Measurements from ENCODE around the gene PIEZO1.
"Not testable (repeated sequence)": the region's sequence is repeated elsewhere in the genome, so short reads cannot be mapped to it uniquely, and the experiment has no call there.

PIEZO1 gene, protein sequence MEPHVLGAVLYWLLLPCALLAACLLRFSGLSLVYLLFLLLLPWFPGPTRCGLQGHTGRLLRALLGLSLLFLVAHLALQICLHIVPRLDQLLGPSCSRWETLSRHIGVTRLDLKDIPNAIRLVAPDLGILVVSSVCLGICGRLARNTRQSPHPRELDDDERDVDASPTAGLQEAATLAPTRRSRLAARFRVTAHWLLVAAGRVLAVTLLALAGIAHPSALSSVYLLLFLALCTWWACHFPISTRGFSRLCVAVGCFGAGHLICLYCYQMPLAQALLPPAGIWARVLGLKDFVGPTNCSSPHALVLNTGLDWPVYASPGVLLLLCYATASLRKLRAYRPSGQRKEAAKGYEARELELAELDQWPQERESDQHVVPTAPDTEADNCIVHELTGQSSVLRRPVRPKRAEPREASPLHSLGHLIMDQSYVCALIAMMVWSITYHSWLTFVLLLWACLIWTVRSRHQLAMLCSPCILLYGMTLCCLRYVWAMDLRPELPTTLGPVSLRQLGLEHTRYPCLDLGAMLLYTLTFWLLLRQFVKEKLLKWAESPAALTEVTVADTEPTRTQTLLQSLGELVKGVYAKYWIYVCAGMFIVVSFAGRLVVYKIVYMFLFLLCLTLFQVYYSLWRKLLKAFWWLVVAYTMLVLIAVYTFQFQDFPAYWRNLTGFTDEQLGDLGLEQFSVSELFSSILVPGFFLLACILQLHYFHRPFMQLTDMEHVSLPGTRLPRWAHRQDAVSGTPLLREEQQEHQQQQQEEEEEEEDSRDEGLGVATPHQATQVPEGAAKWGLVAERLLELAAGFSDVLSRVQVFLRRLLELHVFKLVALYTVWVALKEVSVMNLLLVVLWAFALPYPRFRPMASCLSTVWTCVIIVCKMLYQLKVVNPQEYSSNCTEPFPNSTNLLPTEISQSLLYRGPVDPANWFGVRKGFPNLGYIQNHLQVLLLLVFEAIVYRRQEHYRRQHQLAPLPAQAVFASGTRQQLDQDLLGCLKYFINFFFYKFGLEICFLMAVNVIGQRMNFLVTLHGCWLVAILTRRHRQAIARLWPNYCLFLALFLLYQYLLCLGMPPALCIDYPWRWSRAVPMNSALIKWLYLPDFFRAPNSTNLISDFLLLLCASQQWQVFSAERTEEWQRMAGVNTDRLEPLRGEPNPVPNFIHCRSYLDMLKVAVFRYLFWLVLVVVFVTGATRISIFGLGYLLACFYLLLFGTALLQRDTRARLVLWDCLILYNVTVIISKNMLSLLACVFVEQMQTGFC (N-terminal part only)

DNA sequence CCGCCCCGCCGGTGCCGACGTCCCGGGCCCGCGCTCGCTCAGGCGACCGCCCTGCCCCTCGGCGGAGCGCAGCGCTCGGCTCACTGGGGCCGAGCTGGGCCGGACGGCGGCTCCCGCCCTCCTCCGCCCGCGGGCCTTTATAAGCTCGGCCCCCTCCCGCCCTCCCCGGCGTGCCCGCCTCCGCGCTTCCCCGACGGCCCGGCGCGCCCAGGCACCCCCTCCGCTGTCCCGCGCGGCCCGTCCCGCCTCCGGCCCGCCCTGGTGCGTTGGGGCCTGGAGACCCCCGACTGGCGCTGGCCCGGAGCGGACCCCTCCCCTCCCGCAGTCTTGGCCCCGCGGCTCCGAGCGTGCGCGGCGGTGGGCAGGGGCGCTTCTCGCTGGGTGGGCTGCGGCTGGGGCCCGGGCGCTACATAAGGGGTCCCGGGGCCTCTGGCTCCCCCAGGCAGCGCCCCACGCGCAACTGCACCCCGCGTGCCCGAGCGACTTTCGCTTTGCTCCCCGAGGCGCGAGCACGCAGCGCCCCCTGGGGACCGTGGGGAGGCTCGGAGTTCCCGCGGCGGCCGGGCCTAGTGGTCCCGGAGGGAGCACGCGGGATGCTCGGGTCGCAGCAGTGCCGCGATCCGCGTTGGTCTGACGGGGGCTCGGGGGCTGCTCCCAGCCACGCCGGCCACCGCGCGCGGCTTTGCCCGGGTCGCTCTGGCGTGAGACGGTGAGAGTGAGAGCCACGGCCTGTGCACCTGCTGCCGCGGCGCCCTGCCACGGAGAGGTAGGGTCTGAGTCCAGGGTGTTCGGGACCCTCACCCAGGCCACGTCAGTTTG, at the start of gene PIEZO1:
PIEZO1 (minus strand) TSS at position 115 of the 819 bp plus-strand sequence. CDS start 256 bp downstream, outside the sequence.
- peak; percentile 72 to 79 for DNase-seq (ENCODE audit: low read depth in 2 of 2)

DNA sequence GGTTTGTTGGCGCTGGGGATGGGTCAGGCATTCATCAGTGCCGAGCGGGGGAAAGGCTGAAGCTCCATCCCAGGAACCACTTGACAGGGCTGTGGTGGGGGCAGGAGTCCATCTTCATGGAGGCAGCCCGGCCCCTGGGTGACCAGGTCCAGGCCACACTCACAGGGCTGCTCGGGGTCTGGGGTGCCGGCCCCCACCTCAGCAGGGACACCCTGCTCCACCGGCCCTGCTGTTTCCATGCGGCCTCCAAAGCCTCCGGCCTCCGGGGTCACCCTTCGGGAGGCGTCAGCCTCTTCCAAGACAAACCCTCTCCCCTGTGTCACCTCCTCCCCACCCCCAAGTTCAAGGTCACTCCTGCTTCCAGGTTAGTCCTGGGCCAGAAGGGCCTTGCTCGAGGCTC, 49.6 kb upstream of the PIEZO1 start:
- no peak for DNase-seq (ENCODE audit: low read depth in 2 of 2)

DNA sequence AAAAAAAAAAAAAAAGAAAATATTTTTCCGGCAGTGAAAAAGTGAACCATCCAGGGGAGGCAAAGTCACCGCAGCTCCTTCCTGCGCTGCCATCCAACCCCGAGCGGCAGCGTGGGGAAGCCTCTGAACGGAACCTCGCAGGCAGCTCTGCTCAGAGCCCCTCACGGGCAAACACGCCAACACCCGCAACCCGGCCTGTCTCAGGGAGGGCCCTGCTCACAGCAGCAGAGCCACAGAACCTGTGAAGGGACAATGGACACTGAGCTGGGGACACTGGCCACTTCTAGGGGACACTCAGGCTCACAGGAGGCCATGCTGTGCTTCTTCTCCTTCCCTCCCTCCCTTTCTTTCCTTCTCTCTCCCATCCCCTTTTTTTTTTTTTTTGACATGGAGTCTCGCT, 48.1 kb upstream of the PIEZO1 start:
- no peak for DNase-seq (ENCODE audit: low read depth in 2 of 2)

DNA sequence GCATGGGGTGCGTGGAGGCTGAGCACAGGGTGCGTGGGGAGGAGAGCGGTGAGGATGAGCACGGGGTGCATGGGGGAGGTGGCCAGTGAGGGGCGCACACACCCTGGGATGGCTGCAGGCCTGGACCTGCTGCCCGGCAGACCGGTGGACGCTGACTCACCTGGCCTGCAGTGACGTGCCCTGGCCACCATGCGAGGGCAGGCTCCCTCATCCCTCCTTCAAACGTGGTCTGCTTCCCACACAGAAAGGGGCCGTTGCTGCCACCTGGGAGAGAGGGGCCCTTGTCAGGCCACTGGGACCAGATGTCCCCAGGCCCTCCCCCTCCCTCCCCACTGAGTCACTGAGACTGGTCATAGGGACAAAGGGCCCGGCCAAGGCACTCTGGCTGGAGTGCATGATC, 46.8 kb upstream of the PIEZO1 start:
- no peak for DNase-seq (ENCODE audit: low read depth in 2 of 2)

DNA sequence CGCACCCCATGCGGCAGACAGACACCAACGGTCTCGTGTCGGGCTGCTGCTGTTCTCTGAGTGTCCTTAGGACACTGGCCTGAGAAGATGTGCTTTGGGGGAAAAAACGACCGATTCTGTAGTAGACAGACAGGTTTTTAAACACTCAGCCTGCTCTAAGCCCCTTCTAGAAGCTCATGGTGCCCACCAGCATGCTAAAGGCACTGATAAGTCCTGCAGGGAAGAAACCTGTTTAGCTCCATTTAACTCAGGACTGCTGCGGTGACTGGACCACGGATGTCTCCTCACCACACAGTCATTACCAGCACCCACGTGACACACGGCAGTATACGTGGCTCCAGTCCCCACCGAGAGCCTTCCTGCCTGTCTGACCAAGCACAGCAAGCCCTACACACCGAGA, 45.8 kb upstream of the PIEZO1 start:
- DNase-seq (ENCODE audit: low read depth in 2 of 2), result no peak

DNA sequence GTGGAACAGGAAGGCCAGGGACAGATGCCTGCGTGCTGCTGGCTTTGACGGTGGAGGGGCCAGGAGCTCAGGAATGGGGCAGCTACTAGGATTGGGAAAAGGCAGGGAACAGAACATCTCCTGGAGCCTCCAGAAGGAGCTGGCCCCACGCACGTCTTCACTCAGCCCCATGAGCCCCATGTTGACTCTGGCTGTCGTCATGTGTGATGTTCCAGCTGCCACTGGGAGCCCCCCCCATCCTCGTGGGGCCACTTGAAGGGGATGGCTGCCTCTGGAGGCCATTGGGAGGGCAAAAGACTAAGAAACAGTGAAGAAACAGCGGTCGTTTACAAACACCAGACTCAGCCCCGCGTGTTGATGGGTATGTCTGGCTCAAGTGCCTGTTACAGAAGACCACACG, 45.2 kb upstream of the PIEZO1 start:
- DNase-seq (ENCODE audit: low read depth in 2 of 2), result no peak

DNA sequence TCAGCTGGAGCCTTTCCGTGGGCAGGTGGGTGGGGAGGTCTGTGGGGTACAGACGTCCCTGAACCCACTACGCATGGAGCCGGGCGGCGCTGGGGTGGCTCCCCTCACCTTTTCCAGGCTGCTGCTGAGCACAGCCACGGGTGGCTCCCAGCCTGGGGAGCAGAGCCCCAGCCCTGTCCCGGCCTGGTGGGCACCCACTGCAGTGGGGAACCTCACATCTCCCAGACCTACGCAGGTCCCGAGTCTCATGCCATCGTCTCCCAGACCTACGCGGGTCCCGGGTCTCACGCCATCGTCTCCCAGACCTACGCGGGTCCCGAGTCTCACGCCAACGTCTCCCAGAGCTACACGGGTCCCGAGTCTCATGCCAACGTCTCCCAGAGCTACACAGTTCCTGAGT, 43.7 kb upstream of the PIEZO1 start:
- DNase-seq (ENCODE audit: low read depth in 2 of 2), result no peak

DNA sequence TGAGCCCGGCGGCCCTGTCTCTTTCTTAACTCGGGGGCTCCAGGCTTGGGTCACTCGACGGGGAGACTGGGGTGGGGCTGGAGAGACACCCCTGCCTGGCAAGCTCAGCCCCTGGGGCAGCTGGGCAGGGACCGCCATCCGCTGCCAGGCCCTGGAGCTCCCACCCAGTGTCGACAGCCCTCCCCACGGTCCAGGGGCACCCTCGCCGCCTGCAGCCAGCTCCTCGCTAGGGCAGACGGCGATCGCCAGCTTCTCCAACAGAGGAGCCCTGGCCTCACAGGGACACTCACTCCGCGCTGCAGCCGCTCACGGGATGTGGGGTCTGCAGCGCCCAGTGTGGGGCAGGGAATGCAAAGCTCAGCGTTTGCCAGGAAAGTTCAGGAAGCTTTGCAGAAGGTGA, 42.7 kb upstream of the PIEZO1 start:
- no peak for DNase-seq (ENCODE audit: low read depth in 2 of 2)

DNA sequence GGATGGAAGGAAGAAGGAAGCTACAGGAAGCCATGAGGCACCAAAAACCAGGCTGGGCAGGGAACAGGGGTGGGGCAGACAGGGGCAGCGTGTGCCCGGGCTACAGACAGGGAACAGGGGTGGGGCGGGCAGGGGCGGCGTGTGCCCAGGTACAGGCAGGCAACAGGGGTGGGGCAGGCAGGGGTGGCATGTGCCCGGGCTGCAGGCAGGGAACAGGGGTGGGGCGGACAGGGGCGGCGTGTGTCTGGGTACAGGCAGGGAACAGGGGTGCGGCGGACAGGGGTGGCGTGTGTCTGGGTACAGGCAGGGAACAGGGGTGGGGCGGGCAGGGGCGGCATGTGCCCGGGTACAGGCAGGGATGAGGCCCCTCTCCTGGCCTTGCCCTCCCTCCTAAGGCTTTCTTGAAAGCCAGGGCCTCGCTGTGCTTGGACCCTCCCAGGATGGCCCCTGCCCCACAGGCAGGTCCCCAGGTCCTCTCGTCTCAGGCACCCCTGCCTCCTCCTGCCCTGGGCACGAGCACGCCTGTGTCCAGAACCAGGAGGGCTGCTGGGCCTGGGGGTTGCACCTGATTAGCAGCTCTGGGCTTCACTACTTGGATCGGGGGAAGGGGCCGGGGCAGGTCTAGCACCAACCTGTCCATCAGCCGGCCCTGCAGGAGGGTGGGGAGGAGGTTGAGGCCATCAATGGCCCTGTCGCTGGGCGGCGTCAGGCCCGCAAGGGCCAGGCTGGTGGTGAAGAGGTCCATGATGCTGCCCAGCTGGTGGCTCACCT, 41.2 kb upstream of the PIEZO1 start:
- DNase-seq (ENCODE audit: low read depth in 2 of 2), result no peak

DNA sequence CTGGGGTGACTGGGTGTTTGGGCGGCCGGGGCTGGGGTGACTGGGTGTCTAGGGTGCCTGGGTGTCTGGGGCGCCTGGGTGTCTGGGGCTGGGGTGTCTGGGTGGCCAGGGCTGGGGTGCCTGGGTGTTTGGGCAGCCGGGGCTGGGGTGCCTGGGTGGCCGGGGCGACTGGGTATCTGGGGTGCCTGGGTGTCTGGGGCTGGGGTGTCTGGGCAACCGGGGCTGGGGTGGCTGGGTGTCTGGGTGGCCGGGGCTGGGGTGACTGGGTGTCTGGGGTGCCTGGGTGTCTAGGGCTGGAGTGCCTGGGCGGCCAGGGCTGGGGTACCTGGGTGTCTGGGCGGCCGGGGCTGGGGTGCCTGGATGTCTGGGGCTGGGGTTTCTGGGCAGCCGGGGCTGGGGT, 40.1 kb upstream of the PIEZO1 start:
- no peak for DNase-seq (ENCODE audit: low read depth in 2 of 2)

DNA sequence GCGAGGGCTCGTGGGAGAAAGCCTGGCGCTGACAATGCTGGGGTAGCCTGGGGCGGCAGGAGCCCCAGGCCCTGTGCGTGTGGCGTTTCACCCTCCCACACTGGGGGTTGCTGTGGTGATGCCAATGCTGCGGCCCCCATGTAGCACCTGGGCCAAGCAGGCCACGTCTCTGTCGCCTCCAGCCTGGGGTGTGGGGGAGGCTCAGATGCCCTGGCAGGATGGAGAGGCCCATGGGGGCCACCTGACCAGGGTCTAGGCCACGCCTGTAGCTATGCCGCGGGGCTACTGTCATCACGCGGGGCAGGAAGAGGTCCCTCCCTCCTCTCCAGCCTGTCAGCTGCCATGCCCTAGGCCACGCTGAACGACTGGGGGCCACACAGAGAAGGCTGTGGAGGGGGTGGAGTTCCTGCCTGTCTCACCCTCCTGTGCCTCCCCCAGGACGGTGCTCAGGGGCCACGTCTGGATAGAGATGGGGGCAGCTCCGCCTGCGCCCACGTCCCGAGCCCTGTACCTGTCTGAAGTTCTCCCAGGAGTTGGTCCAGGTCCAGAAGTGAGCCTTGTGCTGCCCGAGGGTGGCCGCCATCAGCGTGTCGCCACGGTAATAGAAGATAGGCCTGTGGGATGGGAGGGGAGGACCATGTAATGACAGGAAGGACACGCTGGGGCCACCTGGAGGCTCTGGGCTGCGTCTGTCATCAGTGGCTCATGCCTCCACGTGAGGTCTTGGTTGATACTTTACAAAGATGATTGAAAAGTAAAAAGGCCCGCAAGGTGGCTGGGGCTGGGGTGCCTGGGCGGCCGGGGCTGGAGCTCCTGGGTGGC, 39.4 kb upstream of the PIEZO1 start:
- DNase-seq (ENCODE audit: low read depth in 2 of 2), result no peak

DNA sequence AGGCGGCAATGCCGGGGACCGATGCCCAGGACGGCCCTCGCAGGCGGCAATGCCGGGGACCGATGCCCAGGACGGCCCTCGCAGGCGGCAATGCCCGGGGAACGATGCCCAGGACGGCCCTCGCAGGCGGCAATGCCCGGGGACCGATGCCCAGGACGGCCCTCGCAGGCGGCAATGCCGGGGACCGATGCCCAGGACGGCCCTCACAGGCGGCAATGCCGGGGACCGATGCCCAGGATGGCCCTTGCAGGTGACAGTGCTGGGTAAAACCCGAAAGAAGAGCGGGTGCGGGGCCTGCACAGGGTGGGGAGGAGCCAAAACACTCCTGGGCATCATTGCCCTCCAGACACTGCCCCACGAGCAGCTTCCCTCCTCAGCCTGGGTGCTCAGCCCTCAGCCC, 38.6 kb upstream of the PIEZO1 start:
- not testable (repeated sequence) for DNase-seq (ENCODE audit: low read depth in 2 of 2)

DNA sequence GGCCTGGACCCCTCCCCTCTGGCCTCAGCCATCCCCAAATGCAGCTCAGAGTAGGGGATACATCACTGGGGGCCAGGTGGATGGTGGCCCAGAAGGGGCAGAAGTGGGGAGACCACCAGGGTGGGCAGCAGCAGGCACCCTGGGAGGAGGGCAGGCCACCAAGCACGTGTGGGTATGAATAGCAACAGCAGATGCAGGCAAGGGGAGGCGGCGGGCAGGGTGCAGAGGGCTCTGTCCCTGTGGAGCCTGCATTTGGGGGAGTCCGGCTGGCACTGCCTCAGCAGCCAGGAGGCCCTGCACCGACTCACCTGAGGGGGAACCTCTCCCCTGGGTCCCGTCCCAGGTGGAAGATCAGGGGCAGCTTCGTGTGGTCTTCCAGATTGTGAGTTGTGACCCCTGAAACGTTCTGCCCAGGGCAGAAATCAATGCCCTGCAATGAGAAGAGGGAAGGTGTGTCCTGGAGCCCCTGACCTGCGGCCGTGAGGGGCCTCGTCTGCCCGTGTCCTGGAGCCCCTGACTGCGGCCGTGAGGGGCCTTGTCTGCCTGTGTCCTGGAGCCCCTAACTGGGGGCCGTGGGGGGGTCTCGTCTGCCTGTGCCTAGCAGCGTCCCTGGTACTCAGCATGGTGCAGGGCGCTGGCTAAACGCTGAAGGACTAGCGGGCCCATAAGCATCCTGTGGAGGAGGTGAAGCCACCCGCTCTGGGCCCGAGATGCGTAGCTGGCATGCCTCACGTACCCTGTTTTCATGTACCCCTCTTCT, 37.4 kb upstream of the PIEZO1 start:
- no peak for DNase-seq (ENCODE audit: low read depth in 2 of 2)

DNA sequence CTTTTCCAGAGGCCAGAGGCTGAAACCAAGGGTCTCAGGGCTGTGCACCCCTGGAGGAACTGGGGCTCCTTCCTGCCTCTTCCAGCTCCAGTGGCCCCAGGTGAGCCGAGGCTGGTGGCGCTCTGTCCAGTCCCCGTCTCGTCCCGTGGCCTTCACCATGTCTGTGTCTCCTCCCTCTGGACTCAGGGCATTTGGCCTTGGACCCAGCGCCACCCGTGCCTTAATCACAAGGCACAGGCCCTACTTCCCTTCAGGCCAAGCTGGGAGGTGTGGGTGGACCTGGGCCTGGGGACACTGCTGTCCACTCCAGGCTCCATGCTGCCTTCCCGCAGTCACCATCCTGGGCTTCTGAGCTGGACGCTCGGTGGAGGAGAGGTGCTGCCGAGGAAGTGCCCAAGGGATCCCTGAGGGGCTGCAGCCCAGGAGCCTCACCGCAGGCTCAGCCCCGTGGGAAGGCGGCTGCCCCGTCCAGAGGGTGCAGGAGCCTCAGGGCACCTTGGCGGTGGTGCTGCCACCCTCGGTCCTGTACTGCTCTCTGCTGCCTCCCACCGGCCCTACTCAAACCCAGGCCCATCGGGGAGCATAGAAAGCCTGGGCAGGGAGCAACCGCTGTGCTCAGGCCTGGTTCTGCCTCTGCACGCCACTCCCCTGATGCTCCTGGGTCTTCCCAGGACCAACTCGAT, 36.3 kb upstream of the PIEZO1 start:
- no peak for DNase-seq (ENCODE audit: low read depth in 2 of 2)

DNA sequence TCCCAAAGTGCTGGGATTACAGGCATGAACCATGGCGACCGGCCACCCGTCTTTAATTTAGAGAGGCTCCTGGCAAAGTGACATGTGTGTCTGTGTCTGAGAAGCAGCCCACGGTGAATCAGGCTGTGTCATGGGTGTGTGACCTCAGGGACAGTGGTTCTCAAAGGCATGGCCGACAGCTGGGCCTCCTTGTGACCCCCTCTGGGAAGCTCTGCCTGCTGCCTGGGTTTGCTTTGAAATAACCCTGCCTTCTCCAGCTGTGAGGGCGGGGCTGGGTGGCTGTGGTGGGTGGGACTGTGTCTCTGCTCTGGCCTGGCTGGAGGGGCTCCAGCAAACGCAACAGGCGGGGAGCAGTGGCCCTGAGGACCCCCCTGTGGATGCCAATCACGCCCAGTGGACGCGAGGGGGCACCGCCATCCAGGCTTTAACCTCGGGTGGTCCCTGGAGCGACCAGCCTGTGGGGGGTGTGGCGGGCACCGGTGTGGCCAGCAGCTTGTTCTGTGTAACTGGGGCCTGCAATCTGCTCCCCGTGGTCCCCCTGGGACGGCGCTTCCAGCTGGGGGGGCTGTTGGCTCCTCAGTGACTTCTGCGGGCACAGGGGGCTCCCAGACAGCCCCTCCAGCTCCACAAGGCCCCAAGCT, 35.5 kb upstream of the PIEZO1 start:
- no peak for DNase-seq (ENCODE audit: low read depth in 2 of 2)

DNA sequence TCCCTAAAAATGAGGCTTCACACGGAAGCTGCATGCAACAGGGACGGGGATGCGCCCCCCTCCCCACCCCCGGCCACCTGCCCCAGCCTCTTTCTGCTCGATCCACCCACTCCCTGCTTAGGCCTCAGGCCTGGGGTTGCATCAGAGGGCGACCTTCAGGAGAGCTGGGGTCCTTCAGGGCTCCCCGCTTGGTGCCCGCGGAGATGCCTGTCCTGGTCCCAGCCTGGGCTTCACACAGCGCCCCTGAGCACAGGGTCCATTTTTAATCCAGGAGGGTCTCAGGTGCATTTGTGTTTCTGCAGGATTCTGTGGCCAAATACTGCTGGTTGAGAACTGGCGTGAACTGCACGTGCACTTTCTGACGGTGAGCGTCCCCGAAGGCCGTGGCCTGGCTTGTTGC, 34.1 kb upstream of the PIEZO1 start:
- no peak for DNase-seq (ENCODE audit: low read depth in 2 of 2)

DNA sequence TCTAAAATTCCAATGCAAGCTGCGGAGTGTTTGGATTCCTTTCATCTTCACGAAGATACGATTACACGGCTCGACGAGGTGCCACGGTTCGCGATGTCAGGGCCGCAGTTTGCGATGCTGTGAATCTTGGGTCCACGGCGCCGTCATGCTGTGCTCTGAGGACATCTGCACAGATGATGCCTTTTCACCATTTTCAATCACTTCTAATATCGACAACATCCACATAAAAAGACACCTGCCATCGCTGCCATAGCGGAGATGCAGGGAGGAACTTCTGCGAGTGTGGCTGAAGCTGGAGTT, 33.5 kb upstream of the PIEZO1 start:
- DNase-seq (ENCODE audit: low read depth in 2 of 2), result no peak
